Body of pancreas (tissue), 4 donors: ENCODE data around the gene EMC8.

Source experiments
- POLR2A ChIP-seq, 3 donors: fragments of 450-650 bp; IDR thresholded peaks; one replicate each; pipeline ENCODE4 v1.6.1; 2016; ENCODE audit warnings: antibody characterized with exemption in 3 of 3, mild to moderate bottlenecking in 2 of 3
- TF ChIP-seq, protein P1 (sequence below), 7 experiments: fragments of 450-650 bp in 4 of 7; fragments of 200-600 bp in 3 of 7; sonication (generic) in 3 of 7; IDR thresholded peaks; one replicate each; pipeline ENCODE4 v1.5.1; 2016 to 2019; ENCODE audit warnings: antibody characterized with exemption in 7 of 7

DNA sequence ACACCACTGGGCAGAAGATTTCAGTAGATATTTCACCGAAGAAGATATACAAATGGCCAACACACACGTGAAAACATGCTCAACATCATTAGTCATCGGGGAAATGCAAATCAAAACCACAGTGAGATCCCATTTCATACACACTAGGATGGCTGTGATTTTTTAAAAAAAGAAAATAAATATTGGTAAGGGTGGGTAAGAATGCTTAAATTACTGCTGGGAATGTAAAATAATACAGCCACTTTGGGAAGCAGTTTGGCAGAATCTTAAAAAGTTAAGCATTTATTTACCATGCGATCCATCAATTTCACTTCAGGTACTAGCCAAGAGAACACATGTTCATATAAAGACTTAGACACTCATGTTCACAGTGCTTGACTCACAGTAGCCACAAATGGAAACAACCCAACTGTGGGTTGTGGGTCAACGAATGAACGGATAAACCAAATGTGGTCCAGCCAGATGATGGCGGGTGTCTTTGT, 42.0 kb downstream of the EMC8 start:
- TF ChIP-seq, protein P1, sequence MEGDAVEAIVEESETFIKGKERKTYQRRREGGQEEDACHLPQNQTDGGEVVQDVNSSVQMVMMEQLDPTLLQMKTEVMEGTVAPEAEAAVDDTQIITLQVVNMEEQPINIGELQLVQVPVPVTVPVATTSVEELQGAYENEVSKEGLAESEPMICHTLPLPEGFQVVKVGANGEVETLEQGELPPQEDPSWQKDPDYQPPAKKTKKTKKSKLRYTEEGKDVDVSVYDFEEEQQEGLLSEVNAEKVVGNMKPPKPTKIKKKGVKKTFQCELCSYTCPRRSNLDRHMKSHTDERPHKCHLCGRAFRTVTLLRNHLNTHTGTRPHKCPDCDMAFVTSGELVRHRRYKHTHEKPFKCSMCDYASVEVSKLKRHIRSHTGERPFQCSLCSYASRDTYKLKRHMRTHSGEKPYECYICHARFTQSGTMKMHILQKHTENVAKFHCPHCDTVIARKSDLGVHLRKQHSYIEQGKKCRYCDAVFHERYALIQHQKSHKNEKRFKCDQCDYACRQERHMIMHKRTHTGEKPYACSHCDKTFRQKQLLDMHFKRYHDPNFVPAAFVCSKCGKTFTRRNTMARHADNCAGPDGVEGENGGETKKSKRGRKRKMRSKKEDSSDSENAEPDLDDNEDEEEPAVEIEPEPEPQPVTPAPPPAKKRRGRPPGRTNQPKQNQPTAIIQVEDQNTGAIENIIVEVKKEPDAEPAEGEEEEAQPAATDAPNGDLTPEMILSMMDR (IDR thresholded peaks at IDR 0.05) = no peak
- TF ChIP-seq POLR2A (IDR thresholded peaks at IDR 0.05) = no peak
